Gastroesophageal sphincter (tissue), 4 donors: Measurements from ENCODE around the gene SSNA1. TPM values are rescaled to one million over a fixed set of nuclear protein-coding genes. Genes with fewer than 3 reads are reported as not detected.

Source experiments
- ATAC-seq: fragments of 150-250 bp; one replicate; pipeline ENCODE4 v1.9.1; 2016; ENCODE audit warnings: mild to moderate bottlenecking, moderate library complexity
- H3K27ac ChIP-seq, 4 donors: fragments of 200-600 bp; sonication (generic) in 3 of 4; 1 replicate in 3 of 4; 2 replicates in 1 of 4; pipeline ENCODE4 v1.5.1; 2016 to 2019
- H3K27me3 ChIP-seq: fragments of 200-600 bp; sonication (generic); one replicate; pipeline ENCODE4 v1.5.1; 2019
- H3K36me3 ChIP-seq, 2 donors: fragments of 200-600 bp; sonication (generic); one replicate each; pipeline ENCODE4 v1.5.1; 2019; ENCODE audit warnings: control low read depth in 1 of 2
- H3K4me1 ChIP-seq, 3 donors: fragments of 200-600 bp; sonication (generic); 1 replicate in 2 of 3; 2 replicates in 1 of 3; pipeline ENCODE4 v1.5.1; 2016 to 2019; ENCODE audit warnings: control low read depth in 2 of 3
- H3K4me3 ChIP-seq, 2 donors: fragments of 200-600 bp; sonication (generic); one replicate each; pipeline ENCODE4 v1.5.1; 2019; ENCODE audit warnings: mild to moderate bottlenecking in 1 of 2, moderate library complexity in 1 of 2
- H3K9me3 ChIP-seq, 3 donors: fragments of 200-600 bp; sonication (generic); one replicate each; pipeline ENCODE4 v1.5.1; 2017 to 2019; ENCODE audit warnings: control low read depth in 2 of 3
- EP300 ChIP-seq: sonication (generic); formaldehyde crosslinking; IDR thresholded peaks from one replicate; pipeline ENCODE4 v1.6.1; 2017; ENCODE audit warnings: antibody characterized with exemption, mild to moderate bottlenecking
- POLR2A ChIP-seq, 2 donors: fragments of 450-650 bp; IDR thresholded peaks; one replicate each; pipeline ENCODE4 v1.6.1; 2017; ENCODE audit warnings: antibody characterized with exemption in 2 of 2, mild to moderate bottlenecking in 2 of 2, moderate library complexity in 1 of 2
- POLR2AphosphoS5 ChIP-seq: sonication (generic); formaldehyde crosslinking; IDR thresholded peaks from one replicate; pipeline ENCODE4 v1.6.1; 2017; ENCODE audit warnings: antibody characterized with exemption
- WGBS, 2 donors: methylation state at CpG; one replicate each; pipeline ENCODE4 v1.1.5; 2018; ENCODE audit warnings: low coverage in 1 of 2; 5-methylcytosine and 5-hydroxymethylcytosine counted together
- total RNA-seq, 4 donors: library from RNA; depleted of rRNA; stranded (reverse); fragments of >200 nt; gene quantifications; one replicate each; pipeline ENCODE4 v1.1.0, GENCODE V29; 2016
- TF ChIP-seq, protein P1 (sequence below), 4 experiments: fragments of 200-600 bp in 2 of 4; fragments of 450-650 bp in 2 of 4; sonication (generic) in 1 of 4; IDR thresholded peaks; one replicate each; pipeline ENCODE4 v1.5.1; 2017 to 2019; ENCODE audit warnings: antibody characterized with exemption in 4 of 4, mild to moderate bottlenecking in 2 of 4, moderate library complexity in 2 of 4

Gene SSNA1
- total RNA-seq, 4 donors from 2014 or later: 56.8 to 99.0 (median 73.8) TPM

DNA sequence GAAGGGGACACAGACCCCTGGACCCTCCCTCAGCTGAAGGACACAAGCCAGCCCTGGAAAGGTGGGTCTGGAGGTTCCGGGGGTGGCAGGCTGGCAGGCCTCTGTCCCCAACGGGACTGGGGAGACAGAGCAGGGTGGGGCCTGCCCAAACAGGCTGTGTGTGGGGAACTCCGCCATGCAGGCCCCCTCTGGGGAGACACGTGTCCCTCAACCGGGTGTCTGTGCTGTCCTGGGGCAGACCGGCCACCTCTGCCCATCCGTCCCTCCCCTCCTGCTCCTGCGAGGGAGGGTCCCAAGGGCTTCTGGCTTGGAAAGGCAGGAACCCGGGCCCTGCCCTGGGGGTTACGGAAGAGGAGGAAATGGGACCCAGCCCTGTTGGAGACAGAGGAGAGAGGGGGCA lies 43.6 kb downstream of the SSNA1 start:
- Histone ChIP-seq H3K36me3 (no peaks in the 10 kb centered on the region), H3K4me3 (no peak overlapping the region), H3K27me3 (peaks cover 79% of the 10 kb centered on the region), H3K9me3 (no peaks in the 10 kb centered on the region), H3K4me1 (peaks cover 0 to 31% (median 17%) of the 10 kb centered on the region in 3 donors), H3K27ac (no peak overlapping the region)
- TF ChIP-seq POLR2A (IDR thresholded peaks at IDR 0.05): no peak
- no peak for TF ChIP-seq POLR2AphosphoS5
- TF ChIP-seq, protein P1, sequence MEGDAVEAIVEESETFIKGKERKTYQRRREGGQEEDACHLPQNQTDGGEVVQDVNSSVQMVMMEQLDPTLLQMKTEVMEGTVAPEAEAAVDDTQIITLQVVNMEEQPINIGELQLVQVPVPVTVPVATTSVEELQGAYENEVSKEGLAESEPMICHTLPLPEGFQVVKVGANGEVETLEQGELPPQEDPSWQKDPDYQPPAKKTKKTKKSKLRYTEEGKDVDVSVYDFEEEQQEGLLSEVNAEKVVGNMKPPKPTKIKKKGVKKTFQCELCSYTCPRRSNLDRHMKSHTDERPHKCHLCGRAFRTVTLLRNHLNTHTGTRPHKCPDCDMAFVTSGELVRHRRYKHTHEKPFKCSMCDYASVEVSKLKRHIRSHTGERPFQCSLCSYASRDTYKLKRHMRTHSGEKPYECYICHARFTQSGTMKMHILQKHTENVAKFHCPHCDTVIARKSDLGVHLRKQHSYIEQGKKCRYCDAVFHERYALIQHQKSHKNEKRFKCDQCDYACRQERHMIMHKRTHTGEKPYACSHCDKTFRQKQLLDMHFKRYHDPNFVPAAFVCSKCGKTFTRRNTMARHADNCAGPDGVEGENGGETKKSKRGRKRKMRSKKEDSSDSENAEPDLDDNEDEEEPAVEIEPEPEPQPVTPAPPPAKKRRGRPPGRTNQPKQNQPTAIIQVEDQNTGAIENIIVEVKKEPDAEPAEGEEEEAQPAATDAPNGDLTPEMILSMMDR (IDR thresholded peaks at IDR 0.05): no peak
- no peak for TF ChIP-seq EP300
- no peak for ATAC-seq
- 60% methylated on average over 2 of the region's 10 CpGs; no CpG with 5 or more reads in 1 of the 2 donors for WGBS, 2 donors

GRCh38 chr9:137232510-137232909 lies 44.0 kb downstream of the SSNA1 start:
- no peak for ATAC-seq
- TF ChIP-seq POLR2AphosphoS5 (no peak), POLR2A (IDR thresholded peaks at IDR 0.05) (no peak)
- peaks cover 75% of the 10 kb centered on the region for H3K27me3 ChIP-seq
- no peaks in the 10 kb centered on the region for H3K9me3 ChIP-seq
- H3K36me3 ChIP-seq: no peaks in the 10 kb centered on the region
- no peak overlapping the region for H3K4me3 ChIP-seq
- H3K27ac ChIP-seq: no peak overlapping the region
- peaks cover 0 to 31% (median 15%) of the 10 kb centered on the region in 3 donors for H3K4me1 ChIP-seq
- WGBS, 2 donors: 75% methylated on average over 10 of the region's 24 CpGs; no CpG with 5 or more reads in 1 of the 2 donors

- peaks cover 0 to 32% (median 15%) of the 10 kb centered on the region in 3 donors for H3K4me1 ChIP-seq
- H3K9me3 ChIP-seq: no peaks in the 10 kb centered on the region
- TF ChIP-seq, protein P1 (IDR thresholded peaks at IDR 0.05): no peak
- TF ChIP-seq EP300 (no peak), POLR2AphosphoS5 (no peak), POLR2A (IDR thresholded peaks at IDR 0.05) (no peak)
- H3K36me3 ChIP-seq: no peaks in the 10 kb centered on the region
- no peak for ATAC-seq
- WGBS, 2 donors: 60 to 100% methylated on average over 1 of the region's 40 CpGs
- H3K27ac ChIP-seq: no peak overlapping the region
- H3K27me3 ChIP-seq: peaks cover 66% of the 10 kb centered on the region
- H3K4me3 ChIP-seq: no peak overlapping the region
Observed at GRCh38 chr9:137233143-137233980, 44.9 kb downstream of the SSNA1 start.

DNA sequence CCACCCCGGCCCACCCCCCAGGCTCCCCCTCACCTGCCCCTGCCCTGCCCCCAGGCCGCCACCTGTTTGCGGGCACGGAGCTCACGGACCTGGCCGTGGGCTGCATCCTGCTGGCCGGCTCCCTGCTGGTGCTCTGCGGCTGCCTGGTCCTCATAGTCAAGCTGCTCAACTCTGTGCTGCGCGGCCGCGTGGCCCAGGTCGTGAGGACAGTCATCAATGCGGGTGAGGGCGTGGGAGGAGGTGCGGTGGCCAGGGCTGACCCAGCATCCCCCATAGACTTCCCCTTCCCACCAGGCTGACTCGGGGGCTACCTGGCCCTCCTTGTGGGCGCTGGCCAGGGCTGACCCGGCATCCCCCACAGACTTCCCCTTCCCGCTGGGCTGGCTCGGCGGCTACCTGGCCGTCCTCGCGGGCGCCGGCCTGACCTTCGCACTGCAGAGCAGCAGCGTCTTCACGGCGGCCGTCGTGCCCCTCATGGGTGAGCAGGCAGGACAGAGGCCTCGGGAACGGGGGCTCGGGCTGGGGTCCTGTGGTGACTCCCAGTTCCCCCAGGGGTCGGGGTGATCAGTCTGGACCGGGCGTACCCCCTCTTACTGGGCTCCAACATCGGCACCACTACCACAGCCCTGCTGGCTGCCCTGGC lies 45.7 kb downstream of the SSNA1 start:
- TF ChIP-seq, protein P1 (IDR thresholded peaks at IDR 0.05): no peak
- no peak for TF ChIP-seq EP300
- TF ChIP-seq POLR2A (IDR thresholded peaks at IDR 0.05): no peak
- TF ChIP-seq POLR2AphosphoS5: no peak
- no peak overlapping the region for H3K4me3 ChIP-seq
- no CpG with 5 or more reads among the region's 40 CpGs for WGBS, 2 donors
- no peak overlapping the region for H3K27ac ChIP-seq
- H3K36me3 ChIP-seq: no peaks in the 10 kb centered on the region
- no peak for ATAC-seq
- H3K4me1 ChIP-seq: peaks cover 0 to 40% (median 23%) of the 10 kb centered on the region in 3 donors
- H3K27me3 ChIP-seq: peaks cover 58% of the 10 kb centered on the region
- no peaks in the 10 kb centered on the region for H3K9me3 ChIP-seq

DNA sequence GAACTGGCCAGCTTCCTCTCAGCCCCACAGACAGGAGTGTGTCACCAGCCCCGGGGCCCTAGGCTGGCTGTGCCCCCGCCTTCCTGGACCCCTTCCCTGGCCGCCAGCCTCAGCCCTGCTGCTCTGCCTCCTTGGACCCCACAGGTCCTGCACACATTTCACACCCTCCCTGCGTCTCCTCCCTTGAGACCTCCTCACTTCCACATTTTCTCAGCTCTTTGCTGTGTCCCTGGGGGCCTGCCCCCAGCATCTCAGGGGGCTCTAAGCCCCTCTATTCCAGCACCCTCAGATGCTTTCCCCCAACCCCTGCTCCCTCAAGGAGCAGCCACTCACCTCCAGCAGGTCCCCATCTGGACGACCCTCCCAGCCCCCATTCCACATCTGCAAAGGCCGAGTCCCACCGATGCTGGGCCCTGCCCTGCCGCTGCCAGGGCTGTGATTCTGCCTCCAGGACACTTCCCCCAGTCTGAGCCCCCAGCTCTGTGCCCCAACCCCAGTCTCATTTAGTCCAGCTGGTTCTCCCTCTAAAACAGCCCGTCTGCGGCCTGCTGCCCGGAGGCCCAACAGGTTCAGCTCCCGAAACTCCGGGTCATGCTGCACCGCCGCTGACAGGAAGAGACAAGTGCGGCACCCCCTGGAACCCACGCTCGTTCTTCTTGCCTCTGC lies 46.4 kb downstream of the SSNA1 start:
- no peak for ATAC-seq
- no peaks in the 10 kb centered on the region for H3K36me3 ChIP-seq
- H3K4me1 ChIP-seq: peaks cover 0 to 48% (median 29%) of the 10 kb centered on the region in 3 donors
- H3K27ac ChIP-seq: no peak overlapping the region
- TF ChIP-seq EP300 (no peak), POLR2A (IDR thresholded peaks at IDR 0.05) (no peak), POLR2AphosphoS5 (no peak)
- TF ChIP-seq, protein P1 (IDR thresholded peaks at IDR 0.05): no peak
- 55 to 64% methylated on average over 3 to 4 of the region's 18 CpGs for WGBS, 2 donors
- H3K9me3 ChIP-seq: no peaks in the 10 kb centered on the region
- H3K27me3 ChIP-seq: peaks cover 51% of the 10 kb centered on the region
- H3K4me3 ChIP-seq: no peak overlapping the region
